ENCODE measurements around the gene MSANTD3.

Gene MSANTD3

DNA sequence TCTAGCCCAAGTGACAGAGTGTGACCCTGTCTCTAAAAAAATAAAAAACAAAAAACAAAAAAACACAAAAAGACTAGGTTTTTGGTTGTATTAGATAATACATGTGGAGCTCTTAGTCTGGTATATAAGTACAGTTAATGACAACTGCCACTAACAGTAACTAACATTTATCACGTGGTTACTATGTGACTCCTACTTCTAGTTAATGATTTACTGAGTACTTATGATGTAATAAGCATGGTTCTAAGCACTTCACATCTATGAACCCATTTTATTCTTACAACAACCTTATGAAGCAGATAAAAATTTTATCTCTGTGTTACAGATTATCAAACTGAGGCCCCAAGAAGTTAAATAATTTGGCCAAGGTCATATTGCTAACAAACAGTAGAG is 39.9 kb downstream of the MSANTD3 start:
- DNase-seq, result no peak

DNA sequence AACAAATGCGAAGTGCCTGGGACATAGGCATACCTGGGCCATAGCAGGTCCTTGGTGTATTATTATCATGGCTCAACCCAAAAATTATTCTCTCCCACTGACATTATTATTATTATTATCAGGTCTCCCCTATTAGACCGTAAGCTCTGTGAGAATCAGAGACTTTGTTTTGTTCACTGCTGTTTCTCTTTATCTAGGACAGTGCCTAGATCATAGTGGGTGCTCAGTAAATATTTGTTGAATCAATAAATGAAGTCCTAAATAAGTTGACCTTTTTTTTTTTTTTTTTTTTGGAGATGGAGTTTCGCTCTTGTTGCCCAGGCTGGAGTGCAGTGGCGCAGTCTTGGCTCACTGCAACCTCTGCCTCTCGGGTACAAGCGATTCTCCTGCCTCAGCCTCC is 41.1 kb downstream of the MSANTD3 start:
- DNase-seq, result no peak

DNA sequence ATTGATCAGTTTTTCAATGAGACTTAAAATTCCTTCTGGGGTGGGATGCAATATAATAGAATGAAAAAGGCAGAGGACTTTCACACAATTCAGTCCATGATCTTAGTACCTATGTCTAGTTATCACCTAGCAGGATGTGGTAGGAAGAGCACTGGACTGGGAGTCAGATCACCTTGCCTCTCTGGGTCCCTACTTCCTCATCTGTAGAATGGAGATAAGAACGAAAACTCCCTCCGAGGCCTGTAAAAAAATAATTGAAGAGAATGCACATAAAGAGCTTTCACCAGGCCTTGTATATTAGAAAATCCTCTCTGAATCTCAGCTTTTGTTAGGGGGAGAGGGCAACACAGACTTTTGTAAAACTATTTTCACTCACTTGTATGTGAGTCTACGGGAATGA is 45.3 kb downstream of the MSANTD3 start:
- DNase-seq, result no peak

GRCh38 chr9:100472788-100473275 is 45.9 kb downstream of the MSANTD3 start, which contains the start of gene TMEFF1:
Gene TMEFF1, plus strand, starts transcription at chr9:100473149. Its CDS starts 396 bp downstream, at chr9:100473545.
- peak; percentile 45 for DNase-seq

- peak; percentile 22 for DNase-seq
Observed at GRCh38 chr9:100473276-100474081, 46.5 kb downstream of the MSANTD3 start.

DNA sequence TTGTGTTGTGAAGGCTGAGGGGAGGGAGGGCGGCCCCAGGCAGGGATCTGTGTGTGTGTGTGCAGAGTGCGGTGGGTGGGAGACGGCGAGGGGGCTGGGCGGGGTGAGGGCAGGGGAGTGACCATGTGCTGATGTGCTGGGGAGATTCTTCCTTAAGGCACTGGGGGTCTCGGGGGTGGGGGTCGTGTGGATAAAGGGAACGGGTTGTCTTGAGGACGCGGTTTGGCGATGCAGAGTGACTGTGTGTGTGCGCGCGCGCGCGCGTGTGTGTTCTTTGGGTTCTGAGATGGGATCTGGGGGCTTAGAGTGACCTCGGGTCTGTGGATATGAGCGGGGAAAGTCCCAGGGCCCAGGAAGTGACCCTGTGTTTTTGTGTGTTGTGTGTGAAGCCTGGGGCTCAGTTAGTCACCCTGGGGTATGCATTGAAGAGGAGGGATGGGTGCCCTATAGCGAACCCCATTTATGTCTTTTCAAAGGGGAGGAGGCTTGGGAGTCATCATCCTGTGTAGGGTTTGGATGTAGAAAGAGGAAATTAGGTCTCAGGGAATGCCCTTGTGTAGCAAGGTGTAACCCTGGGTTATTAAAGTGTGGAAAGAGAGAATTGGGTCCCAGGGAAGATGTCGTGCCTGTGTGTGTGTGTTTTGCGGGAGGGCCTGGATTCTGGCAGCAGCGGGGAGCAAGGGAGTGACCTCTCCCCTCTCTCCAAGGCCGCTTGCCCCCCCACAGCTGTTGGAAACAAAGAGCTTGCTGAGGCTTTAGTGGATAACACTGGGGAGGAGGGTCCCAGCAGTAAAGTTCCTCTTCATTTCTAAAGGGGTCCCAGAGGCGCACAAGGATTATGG is 47.4 kb downstream of the MSANTD3 start:
- no peak for DNase-seq

GRCh38 chr9:100474924-100475276 is 48.0 kb downstream of the MSANTD3 start:
- no peak for DNase-seq

DNA sequence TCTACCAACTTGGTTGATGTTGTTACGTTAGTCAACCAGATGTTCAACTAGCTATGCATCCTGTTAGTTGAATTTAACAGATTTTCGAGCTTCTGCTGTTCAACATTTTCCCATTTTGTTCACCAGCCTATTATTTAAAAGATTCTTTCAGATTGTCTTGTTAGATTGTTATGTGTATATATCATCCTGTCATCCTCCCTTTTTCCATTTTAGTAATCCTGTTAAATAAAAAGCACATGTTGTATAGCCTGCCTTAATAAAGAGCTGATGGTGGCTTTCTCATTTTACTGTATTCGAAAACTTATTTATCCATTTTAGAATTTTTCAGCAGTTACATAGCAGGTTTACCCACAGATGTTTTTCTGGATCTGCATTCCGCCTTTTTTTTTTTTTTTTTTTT is 50.3 kb downstream of the MSANTD3 start:
- DNase-seq, result no peak

DNA sequence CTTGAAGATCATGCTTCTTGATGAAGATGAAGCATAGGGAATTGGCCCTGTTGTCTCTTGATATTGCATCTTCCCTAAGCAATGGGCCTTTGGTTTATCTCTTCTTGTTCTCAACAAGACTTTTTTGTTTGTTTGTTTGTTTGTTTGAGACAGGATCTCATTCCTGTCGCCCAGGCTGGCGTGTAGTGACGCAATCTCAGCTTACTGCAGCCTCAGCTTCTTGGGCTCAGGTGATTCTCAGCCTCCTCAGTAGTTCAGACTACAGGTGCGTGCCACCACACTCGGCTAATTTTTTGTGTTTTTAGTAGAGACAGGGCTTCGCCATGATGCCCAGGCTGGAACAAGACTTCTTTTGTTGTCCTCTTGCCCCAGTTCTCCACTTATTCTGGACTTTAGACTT is 51.2 kb downstream of the MSANTD3 start:
- no peak for DNase-seq

DNA sequence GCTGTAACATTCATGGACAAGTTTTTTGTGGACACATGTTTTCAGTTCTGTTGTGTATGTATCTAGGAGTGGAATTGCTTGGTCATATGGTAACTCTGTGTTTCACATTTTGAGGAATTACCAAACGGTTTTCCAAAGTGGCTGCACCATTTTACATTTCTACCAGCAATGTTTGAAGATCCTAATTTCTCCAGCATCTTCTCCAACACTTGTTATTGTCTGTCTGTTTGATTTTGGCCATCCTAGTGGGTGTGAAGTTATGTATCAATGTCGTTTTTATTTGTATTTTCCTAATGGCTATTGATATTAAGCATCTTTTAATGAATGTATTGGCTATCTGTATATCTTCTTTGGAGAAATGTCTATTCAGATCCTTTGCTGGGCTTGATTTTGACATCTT is 52.9 kb downstream of the MSANTD3 start:
- no peak for DNase-seq

GRCh38 chr9:100485196-100485595 is 58.3 kb downstream of the MSANTD3 start:
- DNase-seq, result no peak

- no peak for DNase-seq
Observed at GRCh38 chr9:100486479-100487176, 59.7 kb downstream of the MSANTD3 start.

DNA sequence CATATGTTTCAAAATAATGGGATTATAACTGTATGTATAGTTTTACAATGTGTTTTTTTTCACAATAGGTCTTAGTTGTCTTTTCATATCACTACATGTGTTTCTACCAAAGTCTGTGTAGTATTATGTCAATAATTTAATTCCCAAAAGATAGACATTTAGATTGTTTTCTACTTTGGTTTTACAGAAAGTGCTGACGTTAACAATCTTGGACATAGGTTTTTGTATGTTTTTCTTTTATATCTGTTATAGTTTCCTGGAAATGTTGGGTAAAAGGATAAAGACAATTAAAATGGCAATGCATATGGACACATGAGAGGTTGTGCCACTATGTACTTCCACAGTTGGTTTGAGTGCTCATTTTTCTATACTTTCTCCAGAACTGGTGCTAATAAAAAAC is 61.2 kb downstream of the MSANTD3 start:
- DNase-seq, result no peak

DNA sequence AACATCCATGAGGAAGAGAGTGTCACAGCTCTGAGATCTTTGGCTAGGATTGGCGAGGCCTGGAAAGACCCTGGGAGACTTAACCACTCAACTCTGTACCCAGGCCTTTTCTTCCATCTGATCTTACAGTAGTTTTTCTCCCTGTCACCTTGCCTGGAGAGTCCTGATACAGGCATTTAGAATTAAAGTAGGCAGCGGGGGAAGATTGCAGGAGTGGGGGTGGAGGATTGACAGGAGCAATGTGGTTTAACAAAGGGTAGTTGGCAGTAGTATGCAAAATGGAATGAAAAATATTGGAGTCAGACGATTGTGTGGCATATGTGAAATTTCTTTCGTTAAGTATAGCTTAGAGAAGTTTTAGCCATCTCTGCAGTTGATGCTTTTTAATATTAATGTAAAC is 62.9 kb downstream of the MSANTD3 start:
- DNase-seq, result no peak

GRCh38 chr9:100492952-100493351 is 66.0 kb downstream of the MSANTD3 start:
- DNase-seq, result no peak

GRCh38 chr9:100498592-100498991 is 71.6 kb downstream of the MSANTD3 start:
- no peak for DNase-seq

DNA sequence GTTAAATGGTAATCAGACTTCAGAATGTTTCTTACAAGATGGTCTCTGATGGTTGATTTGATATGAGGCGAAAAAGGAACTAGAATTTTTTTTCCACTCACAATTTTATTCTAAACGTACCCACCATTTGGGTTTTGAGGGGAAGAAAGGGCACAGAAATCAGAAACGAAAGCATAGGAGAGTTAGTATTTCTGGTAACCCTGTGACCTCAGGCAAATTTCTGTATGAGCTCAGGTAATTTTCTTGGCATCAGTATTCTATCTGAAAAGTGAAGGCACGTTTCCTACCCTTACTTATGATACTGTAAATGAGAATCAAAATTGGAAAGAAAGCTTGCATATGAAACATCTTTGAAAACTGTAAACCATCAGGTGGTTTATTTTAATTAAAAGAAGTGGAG is 72.5 kb downstream of the MSANTD3 start:
- DNase-seq, result no peak

DNA sequence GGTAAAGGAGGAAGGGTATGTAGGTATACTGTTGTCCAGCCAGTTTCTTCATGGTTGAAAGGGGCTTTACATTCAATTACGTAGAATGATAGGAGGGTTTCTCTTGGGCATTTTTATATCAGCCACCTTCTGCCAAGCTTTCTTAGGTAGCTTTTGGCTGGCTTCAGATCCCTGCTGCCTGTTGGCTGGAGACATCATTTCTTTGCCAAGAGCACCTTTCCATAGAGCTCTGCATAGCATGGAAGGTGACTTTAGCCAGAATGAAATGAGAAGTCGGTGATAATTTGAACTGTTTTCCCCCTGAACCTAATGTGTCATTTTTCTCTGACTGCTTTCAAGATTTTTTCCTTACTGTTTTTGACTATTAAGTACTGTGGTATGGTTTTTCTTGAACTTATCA is 72.9 kb downstream of the MSANTD3 start:
- DNase-seq, result no peak

Measured in NCI-H2107 (cell line).